Measurements from ENCODE around the gene NGF.
"Not testable (repeated sequence)": the region's sequence is repeated elsewhere in the genome, so short reads cannot be mapped to it uniquely, and the experiment has no call there.

- TF ChIP-seq EP300, POLR2AphosphoS5, CTCF (IDR thresholded peaks at IDR 0.05): not testable (repeated sequence)
Observed at GRCh38 chr1:115383455-115383854, 45.4 kb upstream of the NGF start.
